OCI-M2 (cell line): ENCODE data around the gene FAM222B.
"Not testable (repeated sequence)": the region's sequence is repeated elsewhere in the genome, so short reads cannot be mapped to it uniquely, and the experiment has no call there.

ENCODE experiments used
- DNase-seq: peaks from one replicate; lab custom pipeline; 2025; ENCODE audit not compliant: unreplicated experiment; lab: John Stamatoyannopoulos, UW

Gene FAM222B

DNA sequence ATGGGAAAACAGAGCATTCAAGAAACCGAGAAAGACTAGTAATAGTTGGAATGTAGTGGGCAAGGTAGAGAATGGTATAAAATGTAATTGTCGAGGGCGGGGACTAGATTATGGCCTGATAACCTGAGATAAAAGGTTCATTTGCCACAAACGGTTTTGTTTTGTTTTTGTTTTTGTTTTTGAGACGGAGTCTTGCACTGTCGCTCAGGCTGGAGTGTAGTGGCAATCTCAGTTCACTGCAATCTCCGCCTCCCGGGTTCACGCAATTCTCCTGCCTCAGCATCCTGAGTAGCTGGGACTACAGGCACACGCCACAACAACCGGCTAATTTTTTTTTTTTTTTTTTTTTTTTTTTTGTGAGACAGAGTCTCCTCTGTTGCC is 112.7 kb downstream of the FAM222B start:
- no peak for DNase-seq

- DNase-seq = peak; percentile 90
Observed at GRCh38 chr17:28728364-28729200, 114.0 kb downstream of the FAM222B start, which contains the start of gene NEK8. NEK8 (plus strand) TSS chr17:28728788; CDS start chr17:28728814, 26 bp downstream.

DNA sequence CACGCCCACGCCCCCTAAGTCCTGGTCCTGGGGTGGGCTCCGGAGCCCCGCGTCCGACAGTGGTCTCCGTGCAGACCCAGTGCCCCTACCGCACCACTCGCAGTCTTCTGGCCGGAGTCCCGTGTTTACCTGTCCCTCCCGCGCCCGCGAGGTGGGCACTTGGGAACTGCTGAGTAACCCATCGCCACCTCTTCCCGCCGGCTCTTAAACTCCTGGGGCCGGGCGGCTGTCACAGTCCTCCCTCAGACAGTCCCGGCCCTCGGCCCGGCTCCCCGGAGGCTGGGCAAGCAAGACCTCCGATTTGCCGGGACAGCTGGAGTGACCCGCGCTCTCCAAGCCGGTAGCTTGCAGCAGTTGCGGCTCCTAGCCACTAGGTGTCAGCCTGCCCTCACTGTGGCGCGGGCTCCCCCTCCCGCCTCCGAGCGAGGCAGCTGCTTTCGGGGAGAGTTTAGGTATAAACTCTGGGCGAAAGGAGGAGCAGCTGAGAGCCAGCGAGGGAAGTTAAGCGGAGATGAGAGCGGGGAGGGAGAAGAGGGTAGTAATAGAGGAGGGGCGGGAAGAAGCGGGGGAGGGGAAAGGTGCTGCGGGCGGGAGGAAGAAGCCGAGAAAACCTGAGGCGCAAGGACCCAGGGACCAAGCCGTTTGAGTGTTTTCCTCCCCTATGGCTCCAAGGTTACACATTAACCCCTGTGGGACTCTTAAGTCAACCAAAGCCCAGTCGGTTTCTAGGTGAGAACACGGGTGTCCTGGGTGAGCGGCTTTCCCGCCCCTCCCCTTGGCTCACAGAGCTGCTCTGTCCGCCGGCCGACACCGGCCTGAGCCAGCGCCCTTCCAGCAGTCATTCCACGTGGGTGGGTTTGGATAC is 115.7 kb downstream of the FAM222B start:
- peak; percentile 59 for DNase-seq

- no peak for DNase-seq
Observed at GRCh38 chr17:28726226-28726626, 116.4 kb downstream of the FAM222B start, which contains the start of gene TLCD1. TLCD1 (minus strand) TSS chr17:28726233; CDS start chr17:28726097, 136 bp downstream.

- DNase-seq = no peak
Observed at GRCh38 chr17:28725660-28726225, 116.8 kb downstream of the FAM222B start.

DNA sequence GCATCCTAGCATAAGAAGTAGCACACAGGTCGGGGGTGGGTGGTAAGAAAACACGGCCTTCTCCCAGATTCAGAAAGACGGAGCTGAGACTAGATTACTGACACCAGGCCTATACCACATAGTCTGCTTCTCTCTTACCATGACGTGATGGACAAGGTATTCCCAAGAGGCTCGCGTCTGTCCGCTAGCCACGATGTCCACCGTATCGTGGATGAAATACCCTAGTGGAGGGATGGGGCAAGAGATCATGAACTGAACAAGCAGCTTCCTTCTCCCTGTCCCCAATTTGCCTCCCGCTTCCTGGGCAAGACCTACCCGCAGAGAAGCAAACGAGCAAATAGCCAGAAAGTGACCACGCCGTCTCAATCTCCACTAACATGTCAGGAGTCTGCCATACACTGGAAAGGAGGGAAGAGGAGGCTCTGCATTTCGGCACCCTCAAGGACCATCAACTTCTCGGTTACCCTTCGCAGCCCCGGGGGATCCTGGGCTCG is 117.4 kb downstream of the FAM222B start:
- DNase-seq = no peak

DNA sequence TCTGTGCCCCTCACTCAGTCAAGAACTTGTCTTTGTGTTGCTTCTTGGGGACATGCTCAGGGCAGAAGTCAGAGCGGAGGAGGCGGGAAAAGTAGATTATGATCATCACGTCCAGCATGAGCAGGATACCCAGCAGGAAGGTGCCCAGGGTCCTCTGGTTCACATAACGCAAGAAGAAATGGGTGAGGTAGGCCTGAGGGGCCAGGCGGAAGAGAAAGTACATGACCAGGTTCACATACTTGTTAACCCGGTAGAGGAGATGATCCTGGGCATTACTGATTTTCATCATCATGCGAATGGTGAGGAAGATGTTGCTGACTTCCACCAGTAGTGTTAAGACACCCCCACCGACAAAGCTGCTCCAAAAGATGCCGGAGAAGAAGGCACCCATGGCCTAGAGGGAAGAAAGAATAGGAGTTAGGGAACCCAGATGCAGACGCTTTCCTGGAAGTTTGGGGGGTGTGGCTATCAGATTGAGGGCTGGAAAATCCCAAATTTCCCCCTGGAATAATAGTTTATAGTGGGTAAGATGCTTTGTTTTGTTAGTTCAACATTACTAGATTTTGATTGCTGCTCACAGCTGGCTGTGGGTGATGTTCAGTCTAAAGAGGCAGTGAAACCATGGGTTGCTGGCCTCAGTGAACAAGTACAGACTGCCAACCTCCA is 118.0 kb downstream of the FAM222B start:
- DNase-seq = no peak

DNA sequence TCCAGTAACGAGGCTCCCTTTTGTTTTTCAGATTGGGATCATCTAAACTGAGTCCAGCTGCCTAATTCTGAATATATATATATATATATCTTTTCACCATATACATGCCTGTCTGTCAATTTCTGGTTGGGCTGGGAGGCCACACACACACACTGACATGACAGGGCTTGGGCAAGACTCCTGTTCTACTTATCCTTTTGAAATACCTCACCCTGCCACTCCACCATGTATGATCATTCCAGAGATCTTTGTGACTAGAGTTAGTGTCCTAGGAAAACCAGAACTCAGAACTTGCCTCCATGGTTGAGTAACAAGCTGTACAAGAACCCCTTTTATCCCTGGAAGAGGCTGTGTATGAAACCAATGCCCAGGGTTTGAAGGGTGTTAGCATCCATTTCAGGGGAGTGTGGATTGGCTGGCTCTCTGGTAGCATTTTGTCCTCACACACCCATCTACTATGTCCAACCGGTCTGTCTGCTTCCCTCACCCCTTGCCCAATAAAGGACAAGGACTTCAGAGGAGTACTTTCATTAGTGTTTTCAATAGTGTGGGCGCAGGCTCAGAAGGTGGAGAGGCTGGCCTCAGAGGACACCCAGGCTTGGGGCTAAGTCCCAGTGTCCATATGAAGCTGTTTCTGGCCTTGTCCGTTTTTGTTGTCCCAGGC is 118.6 kb downstream of the FAM222B start:
- not testable (repeated sequence) for DNase-seq

- DNase-seq = no peak
Observed at GRCh38 chr17:28723159-28723835, 119.3 kb downstream of the FAM222B start.

- no peak for DNase-seq
Observed at GRCh38 chr17:28722417-28723158, 120.0 kb downstream of the FAM222B start.

DNA sequence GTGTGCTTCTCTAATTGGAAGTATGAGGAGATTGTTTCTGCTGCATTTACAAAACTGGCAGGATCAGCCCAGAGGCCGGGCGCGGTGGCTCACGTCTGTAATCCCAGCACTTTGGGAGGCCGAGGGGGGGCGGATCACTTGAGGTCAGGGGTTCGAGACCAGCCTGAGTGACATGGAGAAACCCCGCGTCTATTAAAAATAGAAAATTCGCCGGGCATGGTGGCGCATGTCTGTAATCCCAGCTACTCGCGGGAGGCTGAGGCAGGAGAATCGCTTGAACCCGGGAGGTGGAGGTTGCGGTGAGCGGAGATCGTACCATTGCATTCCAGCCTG is 121.6 kb downstream of the FAM222B start:
- not testable (repeated sequence) for DNase-seq

DNA sequence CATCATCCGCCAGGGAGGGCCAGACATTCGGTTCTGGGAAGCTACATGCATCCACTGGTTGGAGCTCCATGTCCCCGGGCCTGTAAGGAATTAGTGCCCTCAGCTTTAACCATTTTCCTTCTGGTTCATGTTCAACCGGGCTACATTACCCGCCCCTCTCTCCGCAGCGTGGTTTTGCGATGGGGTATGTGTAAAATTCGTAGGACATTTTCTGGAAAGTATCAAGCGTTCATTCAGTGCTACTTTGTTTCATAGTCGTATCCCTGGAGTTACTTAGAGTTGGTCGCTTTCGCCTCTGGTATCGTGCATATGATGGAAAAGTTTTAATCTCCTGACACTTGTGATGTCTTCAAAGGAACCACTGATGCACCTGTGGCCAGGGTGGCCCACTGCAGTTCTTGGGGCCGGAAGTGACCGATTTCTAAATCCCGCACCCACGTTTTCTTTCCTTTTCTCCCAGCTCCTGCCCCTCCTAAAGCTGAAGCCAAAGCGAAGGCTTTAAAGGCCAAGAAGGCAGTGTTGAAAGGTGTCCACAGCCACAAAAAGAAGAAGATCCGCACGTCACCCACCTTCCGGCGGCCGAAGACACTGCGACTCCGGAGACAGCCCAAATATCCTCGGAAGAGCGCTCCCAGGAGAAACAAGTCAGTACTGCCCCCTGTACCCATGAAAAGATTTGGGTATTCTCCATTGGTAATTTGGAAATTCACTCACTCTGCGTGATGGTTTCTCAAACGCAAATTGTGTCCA is 122.2 kb downstream of the FAM222B start:
- no peak for DNase-seq

- no peak for DNase-seq
Observed at GRCh38 chr17:28719021-28719433, 123.6 kb downstream of the FAM222B start.

DNA sequence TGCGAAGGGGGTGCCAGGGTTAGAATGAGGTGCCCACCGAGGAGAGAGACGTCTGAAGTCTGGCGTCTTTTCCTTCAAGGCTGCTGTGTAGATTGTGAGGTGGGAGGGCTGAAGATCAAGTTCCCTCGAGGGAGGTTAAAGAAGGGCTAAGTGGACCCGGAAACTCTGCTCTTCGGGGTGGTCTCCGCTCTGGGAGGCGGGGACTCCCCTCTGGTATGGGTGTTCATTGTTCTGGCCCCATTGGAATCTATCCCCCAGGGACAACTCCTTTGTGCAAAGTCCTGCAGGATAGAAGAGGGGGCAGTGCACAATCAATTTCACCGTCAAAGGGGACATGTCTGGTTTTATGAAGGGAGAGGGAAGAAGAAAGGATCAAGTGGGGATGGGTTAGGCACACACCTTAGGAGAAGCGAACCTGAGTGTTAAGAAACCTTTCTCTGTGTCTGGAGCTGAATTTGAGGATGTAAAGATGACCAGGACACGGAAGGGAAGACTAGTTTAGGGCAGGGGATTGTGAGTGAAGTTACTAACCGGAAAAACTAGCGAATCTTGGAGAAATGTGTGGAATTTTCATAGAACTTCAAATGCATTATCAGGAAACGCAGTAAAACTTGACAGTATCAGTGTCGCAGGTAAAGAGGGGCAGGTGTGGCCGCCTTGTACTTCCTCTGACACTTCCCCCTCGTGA is 124.1 kb downstream of the FAM222B start:
- no peak for DNase-seq

DNA sequence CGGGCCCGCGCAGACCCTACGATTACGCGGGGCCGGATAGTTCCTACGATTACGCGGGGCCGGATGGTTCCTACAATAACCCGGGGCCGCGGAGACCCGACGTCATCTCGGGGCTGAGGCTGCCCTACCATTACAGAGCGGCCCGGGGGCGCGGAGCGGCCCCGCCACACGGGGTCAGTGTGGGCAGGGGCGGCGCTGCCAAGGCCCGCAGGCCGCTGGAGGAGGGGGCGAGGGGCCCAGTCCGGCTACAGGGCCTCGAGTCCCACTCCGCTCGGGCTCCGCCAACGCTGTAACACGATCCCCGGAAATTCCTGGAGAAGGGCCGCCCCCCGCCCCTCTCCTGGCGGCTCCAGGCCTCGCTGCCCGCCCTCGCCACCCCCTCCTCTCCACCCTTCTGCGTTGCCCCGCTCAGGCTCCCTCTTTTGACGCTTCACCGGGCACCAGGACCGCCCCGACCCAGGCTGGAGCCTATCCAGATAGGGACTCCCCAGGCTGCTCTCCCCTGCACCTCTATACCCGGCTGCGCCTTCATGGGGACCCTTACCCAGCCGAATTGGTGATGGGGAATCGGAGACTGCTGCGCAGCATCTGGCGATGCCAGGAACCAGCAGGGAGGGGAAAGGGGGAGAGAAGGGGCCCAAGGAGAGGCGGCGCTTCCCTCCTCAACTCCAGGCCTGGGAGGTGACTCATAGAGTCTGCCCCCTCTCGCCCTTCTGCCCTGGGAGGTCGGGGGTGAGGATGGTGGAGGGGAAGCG is 124.8 kb downstream of the FAM222B start, which contains the start of gene RAB34:
TSS of gene RAB34 (minus strand) at position 291 of the 755 bp plus-strand sequence. CDS start 602 bp downstream, outside the sequence.
- DNase-seq = no peak

DNA sequence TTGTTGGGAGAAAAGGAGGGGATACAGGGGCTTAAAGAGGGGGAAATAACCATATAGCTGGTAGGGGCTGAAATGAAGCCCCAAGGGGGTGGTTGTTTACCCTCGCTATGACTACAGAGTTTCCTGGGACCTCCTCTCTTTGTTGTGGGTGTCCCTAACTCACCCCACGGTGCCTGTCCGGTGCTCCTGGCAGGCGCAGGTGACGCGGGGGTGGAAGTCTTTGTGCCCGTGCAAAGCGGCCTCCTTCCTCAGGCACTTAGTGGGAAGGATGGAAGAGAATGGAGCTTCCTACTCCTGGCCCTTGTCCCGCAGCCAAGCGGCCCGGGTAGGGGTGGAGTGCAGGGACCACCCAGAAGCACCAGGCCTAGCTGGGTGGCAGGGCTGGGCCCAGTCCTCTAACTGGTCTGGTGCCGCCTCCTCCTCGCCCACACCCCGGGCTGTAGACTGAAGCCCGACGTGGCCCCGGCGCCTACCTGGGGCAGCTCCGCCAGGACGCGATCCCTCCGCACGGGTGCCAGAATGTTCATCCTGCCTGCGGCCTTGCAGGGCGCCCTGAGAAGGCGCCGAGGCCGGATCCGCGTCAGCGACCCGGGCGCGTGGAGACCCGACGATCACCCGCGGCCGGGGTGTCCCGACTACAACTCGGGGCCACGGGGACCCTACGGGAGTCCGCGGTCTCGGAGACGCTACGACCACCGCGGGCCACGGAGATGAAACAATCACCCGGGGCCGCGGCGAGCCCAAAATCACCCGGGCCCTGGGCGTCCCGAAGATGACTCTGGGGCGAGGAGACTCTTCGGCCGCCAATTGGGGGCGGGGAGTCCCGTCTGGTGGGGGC is 125.6 kb downstream of the FAM222B start:
- DNase-seq = no peak
